Astrocyte (in vitro differentiated cells and primary cell): ENCODE measurements around the gene DLGAP4. TPM values are rescaled to one million over a fixed set of nuclear protein-coding genes. Genes with fewer than 3 reads are reported as not detected.

Experiments used
- DNase-seq: peaks from one replicate; pipeline ENCODE4 v3.0.0-alpha.2; 2010; ENCODE audit warnings: low read depth
- FAIRE-seq: peaks from 2 replicates; lab custom pipeline; 2011; peaks lifted over from hg19 to GRCh38; lab: Jason Lieb, UNC
- H2AFZ ChIP-seq: 2 replicates; pipeline ENCODE4 v1.6.0; 2012; ENCODE audit warnings: low read depth, low read length, inconsistent platforms
- H3K27ac ChIP-seq: 2 replicates; pipeline ENCODE4 v1.5.1; 2011; ENCODE audit warnings: low read depth, low read length, inconsistent platforms
- H3K27me3 ChIP-seq: 2 replicates; pipeline ENCODE4 v1.6.0; 2011; ENCODE audit warnings: low read length, inconsistent platforms; ENCODE audit not compliant: insufficient read depth
- H3K36me3 ChIP-seq: 2 replicates; pipeline ENCODE4 v1.5.1; 2011; ENCODE audit warnings: low read length, inconsistent platforms; ENCODE audit not compliant: insufficient read depth
- H3K4me1 ChIP-seq: 2 replicates; pipeline ENCODE4 v1.5.1; 2011; ENCODE audit warnings: low read length, inconsistent platforms; ENCODE audit not compliant: insufficient read depth
- H3K4me2 ChIP-seq: 2 replicates; pipeline ENCODE4 v1.6.0; 2012; ENCODE audit warnings: low read length, inconsistent platforms
- H3K4me3 ChIP-seq: 2 replicates; pipeline ENCODE4 v1.5.1; 2011; ENCODE audit warnings: low read depth, mild to moderate bottlenecking, low read length, inconsistent platforms; ENCODE audit not compliant: insufficient read depth
- H3K79me2 ChIP-seq: 2 replicates; pipeline ENCODE4 v1.6.0; 2012; ENCODE audit warnings: mild to moderate bottlenecking, low read length, inconsistent platforms; ENCODE audit not compliant: insufficient read depth
- H3K9ac ChIP-seq: 2 replicates; pipeline ENCODE4 v1.6.0; 2012; ENCODE audit warnings: mild to moderate bottlenecking, low read length, inconsistent platforms
- H3K9me3 ChIP-seq: 2 replicates; pipeline ENCODE4 v1.5.1; 2012; ENCODE audit warnings: low read depth, mild to moderate bottlenecking, low read length, inconsistent platforms; ENCODE audit not compliant: insufficient read depth
- H4K20me1 ChIP-seq: 2 replicates; pipeline ENCODE4 v1.6.0; 2012; ENCODE audit warnings: low read length, inconsistent platforms; ENCODE audit not compliant: insufficient read depth
- H3K27ac Mint-ChIP-seq: one replicate; pipeline ENCODE4 v1.8.0; 2021; ENCODE audit warnings: mild to moderate bottlenecking, mixed read lengths; ENCODE audit not compliant: unreplicated experiment
- H3K27me3 Mint-ChIP-seq: one replicate; pipeline ENCODE4 v1.8.0; 2021; ENCODE audit warnings: low read depth, mixed read lengths; ENCODE audit not compliant: unreplicated experiment
- H3K36me3 Mint-ChIP-seq: one replicate; pipeline ENCODE4 v1.8.0; 2021; ENCODE audit warnings: low read depth, mixed read lengths; ENCODE audit not compliant: unreplicated experiment
- H3K4me1 Mint-ChIP-seq: one replicate; pipeline ENCODE4 v1.8.0; 2021; ENCODE audit warnings: low read depth, mixed read lengths; ENCODE audit not compliant: unreplicated experiment
- H3K4me3 Mint-ChIP-seq: one replicate; pipeline ENCODE4 v1.8.0; 2021; ENCODE audit warnings: mild to moderate bottlenecking, moderate library complexity, mixed read lengths; ENCODE audit not compliant: unreplicated experiment
- H3K9me3 Mint-ChIP-seq: one replicate; pipeline ENCODE4 v1.8.0; 2021; ENCODE audit warnings: mild to moderate bottlenecking, mixed read lengths; ENCODE audit not compliant: unreplicated experiment
- CTCF ChIP-seq: IDR thresholded peaks from 2 replicates; pipeline ENCODE4 v1.5.1; 2011; ENCODE audit warnings: low read depth, mild to moderate bottlenecking, inconsistent platforms, low read length, moderate library complexity; ENCODE audit not compliant: insufficient read depth
- EZH2 ChIP-seq: IDR thresholded peaks from 2 replicates; pipeline ENCODE4 v1.6.1; 2012; ENCODE audit warnings: mild to moderate bottlenecking, low read length, inconsistent platforms; ENCODE audit not compliant: insufficient read depth
- total RNA-seq: library from RNA; stranded (reverse); gene quantifications from 2 replicates; pipeline ENCODE4 v1.2.1, GENCODE V29; 2021

DLGAP4 gene
- total RNA-seq, 1 donor from 2014 or later, result 135 TPM

DNA sequence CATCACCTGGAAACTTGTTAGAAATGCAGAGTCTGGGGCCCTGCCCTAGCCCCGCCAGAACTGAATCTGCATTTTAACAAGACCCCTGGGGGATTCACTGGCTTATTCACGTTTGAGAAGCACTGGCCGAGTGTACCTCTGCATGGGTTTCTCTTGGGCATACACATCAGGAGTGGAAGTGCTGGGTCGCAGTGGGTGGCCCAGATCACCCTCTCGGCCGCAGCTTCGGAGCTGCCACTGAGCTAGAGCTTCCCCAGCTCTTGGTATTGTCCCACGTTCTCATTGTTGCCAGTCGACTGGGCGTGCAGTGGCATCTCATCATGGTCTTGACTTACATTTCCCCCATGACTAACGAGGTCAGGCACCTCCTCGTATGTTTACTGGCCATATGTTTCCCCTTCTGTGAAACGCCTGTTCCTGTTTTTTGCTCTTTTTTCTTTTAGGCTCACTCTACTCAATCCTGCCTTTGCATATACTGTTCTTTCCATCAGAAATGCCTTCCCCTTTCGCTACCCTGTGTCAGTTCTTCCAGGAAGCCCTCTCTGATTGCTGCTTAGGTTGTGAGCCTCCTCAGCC is 3.0 kb upstream of the DLGAP4 start:
- Mint-ChIP-seq H3K27ac (no peak overlapping the region), H3K27me3 (peaks cover 78% of the 10 kb centered on the region), H3K4me1 (peaks cover 2% of the 10 kb centered on the region), H3K9me3 (no peaks in the 10 kb centered on the region), H3K4me3 (no peak overlapping the region), H3K36me3 (peaks cover 2% of the 10 kb centered on the region)
- H3K27ac ChIP-seq, result no peak overlapping the region
- TF ChIP-seq EZH2, result no peak
- no peak for TF ChIP-seq CTCF
- no peak overlapping the region for H3K4me3 ChIP-seq
- no peaks in the 10 kb centered on the region for H3K79me2 ChIP-seq
- H3K27me3 ChIP-seq, result peaks cover 73% of the 10 kb centered on the region
- H3K36me3 ChIP-seq, result no peaks in the 10 kb centered on the region
- DNase-seq (no peak), FAIRE-seq (no peak)
- H3K9me3 ChIP-seq, result no peaks in the 10 kb centered on the region
- no peak overlapping the region for H2AFZ ChIP-seq
- H3K4me1 ChIP-seq, result no peaks in the 10 kb centered on the region
- no peak overlapping the region for H3K4me2 ChIP-seq
- H3K9ac ChIP-seq, result no peak overlapping the region
- H4K20me1 ChIP-seq, result no peaks in the 10 kb centered on the region

DNA sequence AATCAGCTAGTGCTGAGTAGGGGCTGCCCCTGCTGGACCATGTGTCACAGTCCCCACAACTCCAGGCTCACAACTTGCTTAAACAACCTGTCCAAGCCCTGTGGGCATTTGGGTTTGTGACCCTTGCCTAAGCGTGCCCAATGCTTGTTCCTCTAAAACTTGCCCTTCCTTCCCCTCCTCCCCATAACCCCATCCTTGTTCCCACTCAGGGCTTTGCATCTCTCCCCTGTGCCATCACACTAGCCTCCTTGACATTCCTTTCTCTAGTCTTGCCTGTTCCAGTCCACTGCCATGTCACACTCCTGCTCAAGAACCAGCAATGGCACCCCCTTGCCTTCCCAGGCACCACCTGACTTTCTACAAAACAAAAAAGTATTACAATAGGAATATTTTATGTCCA is 2.3 kb upstream of the DLGAP4 start:
- H3K9me3 Mint-ChIP-seq, result no peaks in the 10 kb centered on the region
- Histone ChIP-seq H3K4me1 (no peaks in the 10 kb centered on the region), H3K27ac (no peak overlapping the region), H4K20me1 (no peaks in the 10 kb centered on the region), H3K4me3 (no peak overlapping the region), H3K36me3 (no peaks in the 10 kb centered on the region), H3K9me3 (no peaks in the 10 kb centered on the region), H3K9ac (no peak overlapping the region), H2AFZ (no peak overlapping the region), H3K79me2 (no peaks in the 10 kb centered on the region), H3K27me3 (peaks cover 77% of the 10 kb centered on the region), H3K4me2 (no peak overlapping the region)
- H3K27me3 Mint-ChIP-seq, result peaks cover 77% of the 10 kb centered on the region
- no peak for TF ChIP-seq CTCF
- TF ChIP-seq EZH2, result no peak
- H3K36me3 Mint-ChIP-seq, result peaks cover 2% of the 10 kb centered on the region
- DNase-seq, result no peak
- H3K27ac Mint-ChIP-seq, result no peak overlapping the region
- no peak overlapping the region for H3K4me3 Mint-ChIP-seq
- peaks cover 2% of the 10 kb centered on the region for H3K4me1 Mint-ChIP-seq
- no peak for FAIRE-seq

- Mint-ChIP-seq H3K9me3 (no peaks in the 10 kb centered on the region), H3K27me3 (peaks cover 76% of the 10 kb centered on the region), H3K27ac (peak overlapping the region; percentile 30), H3K4me3 (peak overlapping the region; percentile 70), H3K4me1 (peaks cover 2% of the 10 kb centered on the region), H3K36me3 (no peaks in the 10 kb centered on the region)
- no peaks in the 10 kb centered on the region for H4K20me1 ChIP-seq
- no peak overlapping the region for H3K27ac ChIP-seq
- no peaks in the 10 kb centered on the region for H3K9me3 ChIP-seq
- no peak for TF ChIP-seq CTCF
- TF ChIP-seq EZH2, result no peak
- no peak overlapping the region for H3K4me2 ChIP-seq
- no peaks in the 10 kb centered on the region for H3K79me2 ChIP-seq
- no peak overlapping the region for H3K4me3 ChIP-seq
- H3K27me3 ChIP-seq, result peaks cover 80% of the 10 kb centered on the region
- no peaks in the 10 kb centered on the region for H3K4me1 ChIP-seq
- no peak for FAIRE-seq
- no peak for DNase-seq
- H2AFZ ChIP-seq, result no peak overlapping the region
- H3K9ac ChIP-seq, result no peak overlapping the region
- no peaks in the 10 kb centered on the region for H3K36me3 ChIP-seq
Measured at GRCh38 chr20:36304786-36305495, 1.2 kb upstream of the DLGAP4 start.
